H9 (cell line): ENCODE results near the gene SLC47A2. TPM values are rescaled to one million over a fixed set of nuclear protein-coding genes. Genes with fewer than 3 reads are reported as not detected.

Experiments
- DNase-seq: peaks from one replicate; pipeline ENCODE4 v3.0.0-alpha.2; 2017
- H2AFZ ChIP-seq: one replicate; pipeline ENCODE4 v1.6.1; 2013; ENCODE audit warnings: mild to moderate bottlenecking, low read length, control low read depth, moderate library complexity
- H2AK5ac ChIP-seq: 2 replicates; pipeline ENCODE4 v1.6.1; 2013; ENCODE audit warnings: low read length, control low read depth, mixed read lengths; ENCODE audit not compliant: insufficient read length
- H2BK120ac ChIP-seq: one replicate; pipeline ENCODE4 v1.6.1; 2013; ENCODE audit warnings: low read depth, mild to moderate bottlenecking, low read length, control low read depth, inconsistent platforms; ENCODE audit not compliant: poor library complexity, severe bottlenecking
- H2BK12ac ChIP-seq: 2 replicates; pipeline ENCODE4 v1.6.1; 2013; ENCODE audit warnings: low read length, control low read depth, mixed read lengths, low read depth; ENCODE audit not compliant: insufficient read length
- H2BK15ac ChIP-seq: 2 replicates; pipeline ENCODE4 v1.6.1; 2013; ENCODE audit warnings: low read depth, low read length, control low read depth
- H2BK20ac ChIP-seq: one replicate; pipeline ENCODE4 v1.6.1; 2013; ENCODE audit warnings: low read depth, mild to moderate bottlenecking, low read length, control low read depth, inconsistent platforms; ENCODE audit not compliant: poor library complexity, severe bottlenecking
- H2BK5ac ChIP-seq: 2 replicates; pipeline ENCODE4 v1.6.1; 2013; ENCODE audit warnings: low read length, control low read depth, mixed read lengths; ENCODE audit not compliant: insufficient read length
- H3K14ac ChIP-seq: 2 replicates; pipeline ENCODE4 v1.6.1; 2013; ENCODE audit warnings: low read length, control low read depth; ENCODE audit not compliant: insufficient read depth
- H3K18ac ChIP-seq: 2 replicates; pipeline ENCODE4 v1.6.1; 2013; ENCODE audit warnings: low read depth, mild to moderate bottlenecking, mixed read lengths, low read length, control low read depth; ENCODE audit not compliant: insufficient read length
- H3K23ac ChIP-seq: 2 replicates; pipeline ENCODE4 v1.6.1; 2013; ENCODE audit warnings: low read length, control low read depth, mixed read lengths, low read depth; ENCODE audit not compliant: insufficient read length
- H3K23me2 ChIP-seq: 2 replicates; pipeline ENCODE4 v1.6.1; 2013; ENCODE audit warnings: low read depth, mild to moderate bottlenecking, mixed read lengths, low read length, control low read depth; ENCODE audit not compliant: insufficient read length, poor library complexity, severe bottlenecking
- H3K27ac ChIP-seq: 2 replicates; pipeline ENCODE4 v1.5.1; 2013; ENCODE audit warnings: low read length, control low read depth, mixed read lengths, low read depth; ENCODE audit not compliant: insufficient read length
- H3K27me3 ChIP-seq: 2 replicates; pipeline ENCODE4 v1.6.1; 2013; ENCODE audit warnings: low read length, control low read depth, inconsistent platforms; ENCODE audit not compliant: insufficient read depth
- H3K4ac ChIP-seq: 2 replicates; pipeline ENCODE4 v1.6.1; 2013; ENCODE audit warnings: low read depth, mild to moderate bottlenecking, control low read depth, inconsistent platforms, low read length, moderate library complexity
- H3K4me1 ChIP-seq: 2 replicates; pipeline ENCODE4 v1.6.1; 2013; ENCODE audit warnings: low read length, control low read depth, inconsistent platforms; ENCODE audit not compliant: insufficient read depth
- H3K4me2 ChIP-seq: 2 replicates; pipeline ENCODE4 v1.6.1; 2013; ENCODE audit warnings: low read length, control low read depth, mixed read lengths; ENCODE audit not compliant: insufficient read length, insufficient read depth
- H3K56ac ChIP-seq: 2 replicates; pipeline ENCODE4 v1.6.1; 2013; ENCODE audit warnings: low read depth, mild to moderate bottlenecking, mixed read lengths, low read length, control low read depth; ENCODE audit not compliant: insufficient read length
- H3K79me1 ChIP-seq: 2 replicates; pipeline ENCODE4 v1.6.1; 2013; ENCODE audit warnings: low read depth, mild to moderate bottlenecking, moderate library complexity, low read length, control low read depth, inconsistent platforms; ENCODE audit not compliant: insufficient read depth, poor library complexity, severe bottlenecking
- H3K79me2 ChIP-seq: 2 replicates; pipeline ENCODE4 v1.6.1; 2013; ENCODE audit warnings: low read length, control low read depth, inconsistent platforms; ENCODE audit not compliant: insufficient read depth
- H3K9ac ChIP-seq: 2 replicates; pipeline ENCODE4 v1.6.1; 2013; ENCODE audit warnings: low read length, control low read depth, mixed read lengths; ENCODE audit not compliant: insufficient read length; ENCODE audit errors: extremely low read depth
- H3K9me3 ChIP-seq: one replicate; pipeline ENCODE4 v1.6.1; 2013; ENCODE audit warnings: low read depth, low read length, inconsistent platforms; ENCODE audit not compliant: control insufficient read depth
- H3T11ph ChIP-seq: one replicate; pipeline ENCODE4 v1.6.1; 2013; ENCODE audit warnings: mild to moderate bottlenecking, low read length, control low read depth, inconsistent platforms
- H4K20me1 ChIP-seq: one replicate; pipeline ENCODE4 v1.6.1; 2013; ENCODE audit not compliant: control insufficient read depth, insufficient read length, insufficient read depth
- H4K5ac ChIP-seq: 2 replicates; pipeline ENCODE4 v1.6.1; 2013; ENCODE audit warnings: low read depth, mild to moderate bottlenecking, mixed read lengths, low read length, control low read depth; ENCODE audit not compliant: insufficient read length
- H4K8ac ChIP-seq: replicated peaks from 2 replicates; pipeline ENCODE4 v1.6.1; 2013; ENCODE audit warnings: low read length, control low read depth, mixed read lengths, low read depth; ENCODE audit not compliant: insufficient read length
- H4K91ac ChIP-seq: 2 replicates; pipeline ENCODE4 v1.6.1; 2013; ENCODE audit warnings: low read depth, mild to moderate bottlenecking, moderate library complexity, mixed read lengths, low read length, control low read depth; ENCODE audit not compliant: insufficient read length
- H3K27ac Mint-ChIP-seq, 3 experiments: 2 replicates in 2 of 3; 3 replicates in 1 of 3; pipeline ENCODE4 v1.8.0; 2020 to 2021; ENCODE audit warnings: mixed read lengths in 3 of 3, mild to moderate bottlenecking in 1 of 3, moderate library complexity in 1 of 3
- H3K27me3 Mint-ChIP-seq: 2 replicates; pipeline ENCODE4 v1.8.0; 2021; ENCODE audit warnings: low read depth, mild to moderate bottlenecking, moderate library complexity, mixed read lengths
- H3K36me3 Mint-ChIP-seq, 3 experiments: 2 replicates in 2 of 3; 3 replicates in 1 of 3; pipeline ENCODE4 v1.8.0; 2020 to 2021; ENCODE audit warnings: low read depth in 3 of 3, mixed read lengths in 3 of 3; ENCODE audit not compliant: insufficient read depth in 1 of 3
- H3K4me1 Mint-ChIP-seq, 2 experiments: 2 replicates each; pipeline ENCODE4 v1.8.0; 2020; ENCODE audit warnings: mixed read lengths in 2 of 2
- H3K4me3 Mint-ChIP-seq, 2 experiments: 2 replicates in 1 of 2; 3 replicates in 1 of 2; pipeline ENCODE4 v1.8.0; 2020 to 2021; ENCODE audit warnings: mild to moderate bottlenecking in 2 of 2, mixed read lengths in 2 of 2, moderate library complexity in 1 of 2
- H3K9me3 Mint-ChIP-seq, 2 experiments: 2 replicates in 1 of 2; 3 replicates in 1 of 2; pipeline ENCODE4 v1.8.0; 2020; ENCODE audit warnings: mild to moderate bottlenecking in 2 of 2, mixed read lengths in 2 of 2, moderate library complexity in 1 of 2
- CTCF ChIP-seq: fragments of 200-600 bp; sonication (generic); conservative IDR thresholded peaks from 3 replicates; pipeline ENCODE4 v1.8.0; 2021; ENCODE audit warnings: antibody characterized with exemption, mild to moderate bottlenecking
- WGBS: extraction: QIAGEN DNeasy Blood & Tissue Kit; methylation state at CpG from one replicate; pipeline ENCODE4 v1.1.7; 2013; ENCODE audit warnings: missing lambda C conversion rate, low lambda C conversion rate, mixed read lengths; ENCODE audit not compliant: insufficient read length; ENCODE audit errors: extremely low coverage; 5-methylcytosine and 5-hydroxymethylcytosine counted together
- total RNA-seq: library from RNA; stranded (reverse); gene quantifications from 2 replicates; pipeline ENCODE4 v1.2.1, GENCODE V29; 2021

SLC47A2 gene
- total RNA-seq, 1 experiment from 2014 or later: not detected

- Histone ChIP-seq H4K5ac (no peak overlapping the region), H2BK120ac (no peak overlapping the region), H3K23ac (no peak overlapping the region), H3K79me1 (no peaks in the 10 kb centered on the region), H3K14ac (no peak overlapping the region), H3K18ac (no peak overlapping the region), H2BK12ac (no peak overlapping the region), H3K4me1 (no peaks in the 10 kb centered on the region), H3K9ac (no peak overlapping the region), H2BK5ac (no peak overlapping the region), H3K4me2 (no peak overlapping the region), H3T11ph (no peak overlapping the region), H2BK20ac (no peak overlapping the region), H3K23me2 (peaks cover 7% of the 10 kb centered on the region), H3K56ac (no peak overlapping the region), H2BK15ac (no peak overlapping the region), H3K27ac (no peak overlapping the region), H3K9me3 (no peaks in the 10 kb centered on the region), H2AFZ (no peak overlapping the region), H2AK5ac (no peak overlapping the region), H3K27me3 (no peaks in the 10 kb centered on the region; the same call in 1 of the 2 replicates), H4K91ac (no peak overlapping the region), H3K4ac (no peak overlapping the region), H4K8ac (no peak overlapping the region), H3K79me2 (no peaks in the 10 kb centered on the region), H4K20me1 (no peaks in the 10 kb centered on the region)
- no peaks in the 10 kb centered on the region; a peak in 1 of 7 replicates for H3K36me3 Mint-ChIP-seq
- peaks cover 0 to 3% of the 10 kb centered on the region in 2 experiments; a peak in 1 of 5 replicates for H3K9me3 Mint-ChIP-seq
- H3K27ac Mint-ChIP-seq: no peak overlapping the region
- H3K4me1 Mint-ChIP-seq: peaks cover 4 to 8% of the 10 kb centered on the region in 2 experiments
- no CpG with 5 or more reads among the region's 10 CpGs for WGBS
- no peak for DNase-seq
- peaks cover 13% of the 10 kb centered on the region for H3K27me3 Mint-ChIP-seq
- no peak overlapping the region for H3K4me3 Mint-ChIP-seq
- TF ChIP-seq CTCF: no peak
Measured at GRCh38 chr17:19742495-19742894, 26.1 kb upstream of the SLC47A2 start.
